GM12873 (cell line): ENCODE data around the gene MTSS2.

Experiments used
- TF ChIP-seq, protein P1 (sequence below): IDR thresholded peaks from 2 replicates; pipeline ENCODE4 v1.5.1; 2012; ENCODE audit warnings: low read depth, mild to moderate bottlenecking, moderate library complexity, low read length, control low read depth; ENCODE audit not compliant: insufficient read depth; ENCODE audit errors: missing control alignments

The MTSS2 gene

DNA sequence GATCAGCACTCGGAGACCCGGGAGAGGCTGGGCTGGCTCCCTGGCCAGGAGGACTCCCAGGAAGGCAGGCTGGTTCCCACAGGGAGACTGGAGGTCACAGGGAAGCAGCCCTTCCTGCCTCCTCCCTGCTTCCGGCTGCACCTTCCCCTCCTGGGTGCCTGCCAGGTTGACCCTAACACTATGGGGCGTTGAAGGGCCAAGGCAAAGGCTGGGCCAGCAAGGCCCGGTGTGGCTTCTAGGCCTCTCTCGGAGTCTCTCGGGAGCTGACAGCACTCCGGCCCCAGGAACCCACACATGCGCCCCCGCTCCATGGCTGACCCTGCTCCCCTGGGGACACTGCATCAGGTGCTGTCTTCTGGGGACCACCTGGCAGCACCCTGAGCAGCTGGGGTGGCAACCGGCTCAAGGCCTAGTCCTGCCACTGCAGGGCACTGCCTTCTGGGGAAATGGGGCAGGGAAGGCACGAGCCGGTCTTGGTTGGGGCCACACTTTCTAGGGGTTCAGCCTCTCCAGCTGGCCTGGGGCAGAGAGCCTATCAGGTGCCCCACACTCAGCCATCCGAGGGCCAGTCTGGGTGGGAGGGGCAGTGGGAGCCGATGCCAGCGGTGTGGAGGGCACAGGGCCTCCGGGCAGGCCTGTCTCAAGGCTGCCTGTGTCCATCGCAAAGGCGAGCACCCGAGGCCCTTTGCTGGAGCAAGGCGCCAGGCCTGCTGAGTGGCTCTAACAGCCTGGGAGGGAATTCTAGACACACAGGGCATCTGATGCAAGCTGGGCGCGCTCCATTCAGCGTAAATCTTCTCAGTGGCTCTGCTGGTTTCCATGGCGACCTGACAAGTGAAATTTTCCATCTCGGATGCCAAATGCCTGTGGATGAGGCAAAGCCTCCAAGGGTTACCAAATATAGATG lies 5.6 kb upstream of the MTSS2 start:
- TF ChIP-seq, protein P1, sequence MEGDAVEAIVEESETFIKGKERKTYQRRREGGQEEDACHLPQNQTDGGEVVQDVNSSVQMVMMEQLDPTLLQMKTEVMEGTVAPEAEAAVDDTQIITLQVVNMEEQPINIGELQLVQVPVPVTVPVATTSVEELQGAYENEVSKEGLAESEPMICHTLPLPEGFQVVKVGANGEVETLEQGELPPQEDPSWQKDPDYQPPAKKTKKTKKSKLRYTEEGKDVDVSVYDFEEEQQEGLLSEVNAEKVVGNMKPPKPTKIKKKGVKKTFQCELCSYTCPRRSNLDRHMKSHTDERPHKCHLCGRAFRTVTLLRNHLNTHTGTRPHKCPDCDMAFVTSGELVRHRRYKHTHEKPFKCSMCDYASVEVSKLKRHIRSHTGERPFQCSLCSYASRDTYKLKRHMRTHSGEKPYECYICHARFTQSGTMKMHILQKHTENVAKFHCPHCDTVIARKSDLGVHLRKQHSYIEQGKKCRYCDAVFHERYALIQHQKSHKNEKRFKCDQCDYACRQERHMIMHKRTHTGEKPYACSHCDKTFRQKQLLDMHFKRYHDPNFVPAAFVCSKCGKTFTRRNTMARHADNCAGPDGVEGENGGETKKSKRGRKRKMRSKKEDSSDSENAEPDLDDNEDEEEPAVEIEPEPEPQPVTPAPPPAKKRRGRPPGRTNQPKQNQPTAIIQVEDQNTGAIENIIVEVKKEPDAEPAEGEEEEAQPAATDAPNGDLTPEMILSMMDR: no peak

DNA sequence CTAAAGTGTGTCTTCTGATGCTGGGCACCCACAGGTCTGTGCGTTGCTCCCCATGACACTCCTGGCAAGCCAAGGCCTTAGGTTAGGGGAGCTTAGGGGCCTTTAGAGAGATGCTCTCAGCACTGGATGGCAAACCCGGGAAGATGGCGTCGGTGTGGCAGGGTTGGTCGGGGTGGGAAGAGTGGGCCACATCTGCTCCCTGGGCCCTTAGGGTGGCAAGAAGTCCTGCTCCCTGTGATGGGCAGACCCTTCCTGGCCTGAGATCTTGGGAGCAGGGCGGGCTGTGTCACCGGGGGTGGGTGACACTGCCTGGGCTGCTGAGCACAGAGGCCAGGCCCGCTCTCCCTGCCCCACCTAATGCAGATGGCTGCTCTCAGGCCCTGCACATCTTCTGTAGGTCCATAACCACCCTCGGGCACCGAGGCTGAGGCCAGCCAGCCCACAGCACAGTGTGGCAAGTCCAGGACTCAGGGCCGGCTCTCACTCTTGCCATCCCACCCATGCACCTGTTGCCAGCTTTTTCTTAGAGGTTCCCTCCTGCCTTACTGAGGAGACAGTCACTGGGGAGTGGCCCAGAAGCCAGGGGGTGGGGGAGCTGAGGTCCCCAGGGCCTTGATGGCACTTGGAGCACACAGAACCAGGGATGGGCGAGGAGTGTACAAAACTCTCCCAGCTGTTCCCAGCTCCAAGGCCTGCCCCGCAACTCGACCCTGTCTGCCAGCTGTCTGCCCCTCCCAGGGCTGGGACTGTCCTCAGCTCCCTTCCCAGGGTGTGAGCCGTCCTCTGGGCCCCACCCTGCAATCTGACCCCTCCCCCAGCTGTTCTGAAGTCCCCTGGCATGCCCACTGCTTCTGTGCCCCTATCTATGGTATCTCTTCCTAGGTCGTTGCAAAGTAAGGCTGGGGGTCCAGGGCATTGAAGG lies 4.4 kb upstream of the MTSS2 start:
- TF ChIP-seq, protein P1: no peak

DNA sequence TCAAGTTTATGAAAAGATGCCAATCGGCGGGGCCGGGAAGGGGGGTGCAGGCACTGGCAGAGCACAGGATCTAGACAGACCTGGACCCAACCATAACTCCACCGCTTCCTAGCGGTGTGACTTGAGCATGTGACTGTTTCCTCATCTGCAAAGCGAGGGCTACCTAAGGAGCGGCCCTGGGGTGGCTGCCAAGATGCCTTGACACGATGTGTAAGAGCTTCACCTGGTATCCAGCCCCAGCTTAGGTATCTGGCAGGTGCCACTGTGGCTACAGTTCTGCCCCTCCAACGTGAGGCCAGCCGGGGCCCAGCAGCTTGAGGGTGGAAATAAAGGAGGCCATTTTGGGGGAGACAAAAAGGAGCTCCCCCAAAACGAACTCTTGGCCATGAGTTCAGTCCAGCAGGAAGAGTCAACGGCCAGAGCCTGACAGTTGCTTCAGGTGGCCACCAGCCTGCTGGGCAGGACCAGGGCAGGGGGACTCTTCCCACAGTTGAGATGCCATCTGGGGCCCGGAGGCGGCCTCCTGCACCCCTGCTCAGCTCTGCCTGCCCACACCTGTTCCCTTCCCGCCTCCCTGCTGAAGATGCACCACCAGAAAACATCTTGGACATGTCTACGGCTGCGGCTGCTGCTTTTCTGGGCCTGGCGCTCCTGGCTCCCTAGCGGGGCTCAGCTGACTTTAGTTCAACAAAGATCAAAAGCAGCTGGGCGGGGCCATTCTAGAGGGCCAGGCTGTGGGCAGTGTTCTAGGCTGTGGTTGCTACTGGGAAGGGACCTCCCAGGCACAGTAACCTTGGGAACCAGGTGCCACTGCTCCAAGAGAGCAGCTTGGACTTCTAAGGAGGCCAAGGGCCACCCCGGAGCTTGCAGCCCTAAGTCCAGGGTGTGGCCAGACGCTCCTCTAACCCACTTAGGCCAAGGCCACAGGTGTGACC lies 3.4 kb upstream of the MTSS2 start:
- TF ChIP-seq, protein P1: no peak

DNA sequence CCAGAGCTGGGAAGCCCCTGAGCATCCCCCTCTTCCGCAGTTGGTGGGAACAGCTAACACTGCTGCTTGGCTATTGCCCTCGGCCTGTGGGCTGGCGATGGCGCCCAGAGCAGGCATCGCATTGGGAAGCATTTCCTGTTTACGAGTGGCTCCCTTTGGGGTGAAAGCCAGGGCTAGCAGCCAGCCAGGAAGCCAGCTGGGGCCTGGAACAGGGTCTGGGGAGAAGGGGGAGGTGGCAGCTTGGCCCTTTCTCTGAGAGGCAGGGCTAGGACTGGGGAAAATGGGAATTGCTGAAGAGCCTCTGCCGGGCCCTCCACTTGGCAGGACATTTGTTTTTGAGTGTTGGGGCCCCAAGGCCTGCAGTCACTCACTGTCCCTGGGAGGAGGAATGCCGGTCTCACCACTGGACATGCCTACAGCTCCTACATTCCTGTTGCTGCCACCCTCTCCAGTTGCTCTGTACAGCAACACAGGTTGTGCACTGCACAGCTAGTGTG lies 2.4 kb upstream of the MTSS2 start:
- TF ChIP-seq, protein P1: no peak

DNA sequence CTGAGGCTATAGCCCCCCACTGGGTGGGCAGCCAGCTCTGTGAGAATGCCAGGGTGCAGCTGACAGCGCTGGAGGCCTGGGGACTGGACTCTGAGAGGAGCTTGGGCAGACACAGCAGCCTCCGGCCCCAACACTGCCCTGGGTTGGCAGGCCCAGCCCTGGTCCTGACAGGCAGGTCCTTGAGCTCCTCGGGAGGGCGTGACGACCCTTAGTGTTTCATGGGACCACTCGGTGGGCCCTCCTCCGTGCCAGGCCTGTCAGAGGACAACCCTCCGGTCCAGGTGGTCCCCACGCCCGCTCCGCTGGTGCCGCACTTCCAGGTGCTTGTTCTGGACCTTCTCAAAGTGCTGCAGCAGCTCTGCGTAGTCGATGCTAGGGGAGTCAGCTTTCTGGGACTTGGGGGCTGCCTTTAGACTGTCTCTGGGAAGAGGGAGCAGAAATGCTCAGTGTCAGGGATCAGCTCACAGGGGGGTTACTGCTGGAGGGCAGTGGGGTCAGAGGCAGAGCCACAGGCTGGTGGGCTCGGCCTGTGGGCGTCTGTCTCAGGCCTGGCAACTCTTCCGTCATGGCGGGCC lies 1.9 kb upstream of the MTSS2 start:
- TF ChIP-seq, protein P1: no peak

DNA sequence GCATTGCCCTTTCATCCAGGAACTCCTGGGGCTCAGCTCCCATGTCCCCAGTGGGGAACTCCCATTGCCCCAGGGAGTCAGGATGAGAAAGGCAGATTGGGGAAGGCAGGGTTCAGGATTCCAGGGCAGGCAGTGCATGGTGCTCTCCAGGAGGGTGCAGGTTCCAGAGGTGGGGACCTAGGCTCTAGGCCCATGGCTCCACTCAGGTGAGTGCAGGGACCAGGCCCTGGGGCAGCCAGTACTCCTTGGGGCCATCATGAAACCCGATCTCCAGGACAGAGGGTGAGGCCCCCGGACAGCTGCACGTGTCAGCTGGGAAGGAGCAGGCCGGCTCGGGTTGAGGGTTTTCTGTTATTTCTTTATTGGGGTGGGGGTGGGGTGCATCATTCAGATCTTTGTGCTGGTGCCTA lies 1.3 kb upstream of the MTSS2 start:
- TF ChIP-seq, protein P1: no peak
